H9 (cell line): ENCODE results near the gene MLANA. TPM values are rescaled to one million over a fixed set of nuclear protein-coding genes. Genes with fewer than 3 reads are reported as not detected.

Experiments
- DNase-seq: peaks from one replicate; pipeline ENCODE4 v3.0.0-alpha.2; 2017
- H2AFZ ChIP-seq: one replicate; pipeline ENCODE4 v1.6.1; 2013; ENCODE audit warnings: mild to moderate bottlenecking, low read length, control low read depth, moderate library complexity
- H2AK5ac ChIP-seq: 2 replicates; pipeline ENCODE4 v1.6.1; 2013; ENCODE audit warnings: low read length, control low read depth, mixed read lengths; ENCODE audit not compliant: insufficient read length
- H2BK120ac ChIP-seq: one replicate; pipeline ENCODE4 v1.6.1; 2013; ENCODE audit warnings: low read depth, mild to moderate bottlenecking, low read length, control low read depth, inconsistent platforms; ENCODE audit not compliant: poor library complexity, severe bottlenecking
- H2BK12ac ChIP-seq: 2 replicates; pipeline ENCODE4 v1.6.1; 2013; ENCODE audit warnings: low read length, control low read depth, mixed read lengths, low read depth; ENCODE audit not compliant: insufficient read length
- H2BK15ac ChIP-seq: 2 replicates; pipeline ENCODE4 v1.6.1; 2013; ENCODE audit warnings: low read depth, low read length, control low read depth
- H2BK20ac ChIP-seq: one replicate; pipeline ENCODE4 v1.6.1; 2013; ENCODE audit warnings: low read depth, mild to moderate bottlenecking, low read length, control low read depth, inconsistent platforms; ENCODE audit not compliant: poor library complexity, severe bottlenecking
- H2BK5ac ChIP-seq: 2 replicates; pipeline ENCODE4 v1.6.1; 2013; ENCODE audit warnings: low read length, control low read depth, mixed read lengths; ENCODE audit not compliant: insufficient read length
- H3K14ac ChIP-seq: 2 replicates; pipeline ENCODE4 v1.6.1; 2013; ENCODE audit warnings: low read length, control low read depth; ENCODE audit not compliant: insufficient read depth
- H3K18ac ChIP-seq: 2 replicates; pipeline ENCODE4 v1.6.1; 2013; ENCODE audit warnings: low read depth, mild to moderate bottlenecking, mixed read lengths, low read length, control low read depth; ENCODE audit not compliant: insufficient read length
- H3K23ac ChIP-seq: 2 replicates; pipeline ENCODE4 v1.6.1; 2013; ENCODE audit warnings: low read length, control low read depth, mixed read lengths, low read depth; ENCODE audit not compliant: insufficient read length
- H3K23me2 ChIP-seq: 2 replicates; pipeline ENCODE4 v1.6.1; 2013; ENCODE audit warnings: low read depth, mild to moderate bottlenecking, mixed read lengths, low read length, control low read depth; ENCODE audit not compliant: insufficient read length, poor library complexity, severe bottlenecking
- H3K27ac ChIP-seq: 2 replicates; pipeline ENCODE4 v1.5.1; 2013; ENCODE audit warnings: low read length, control low read depth, mixed read lengths, low read depth; ENCODE audit not compliant: insufficient read length
- H3K27me3 ChIP-seq: 2 replicates; pipeline ENCODE4 v1.6.1; 2013; ENCODE audit warnings: low read length, control low read depth, inconsistent platforms; ENCODE audit not compliant: insufficient read depth
- H3K4ac ChIP-seq: 2 replicates; pipeline ENCODE4 v1.6.1; 2013; ENCODE audit warnings: low read depth, mild to moderate bottlenecking, control low read depth, inconsistent platforms, low read length, moderate library complexity
- H3K4me1 ChIP-seq: 2 replicates; pipeline ENCODE4 v1.6.1; 2013; ENCODE audit warnings: low read length, control low read depth, inconsistent platforms; ENCODE audit not compliant: insufficient read depth
- H3K4me2 ChIP-seq: 2 replicates; pipeline ENCODE4 v1.6.1; 2013; ENCODE audit warnings: low read length, control low read depth, mixed read lengths; ENCODE audit not compliant: insufficient read length, insufficient read depth
- H3K56ac ChIP-seq: 2 replicates; pipeline ENCODE4 v1.6.1; 2013; ENCODE audit warnings: low read depth, mild to moderate bottlenecking, mixed read lengths, low read length, control low read depth; ENCODE audit not compliant: insufficient read length
- H3K79me1 ChIP-seq: 2 replicates; pipeline ENCODE4 v1.6.1; 2013; ENCODE audit warnings: low read depth, mild to moderate bottlenecking, moderate library complexity, low read length, control low read depth, inconsistent platforms; ENCODE audit not compliant: insufficient read depth, poor library complexity, severe bottlenecking
- H3K79me2 ChIP-seq: 2 replicates; pipeline ENCODE4 v1.6.1; 2013; ENCODE audit warnings: low read length, control low read depth, inconsistent platforms; ENCODE audit not compliant: insufficient read depth
- H3K9ac ChIP-seq: 2 replicates; pipeline ENCODE4 v1.6.1; 2013; ENCODE audit warnings: low read length, control low read depth, mixed read lengths; ENCODE audit not compliant: insufficient read length; ENCODE audit errors: extremely low read depth
- H3K9me3 ChIP-seq: one replicate; pipeline ENCODE4 v1.6.1; 2013; ENCODE audit warnings: low read depth, low read length, inconsistent platforms; ENCODE audit not compliant: control insufficient read depth
- H3T11ph ChIP-seq: one replicate; pipeline ENCODE4 v1.6.1; 2013; ENCODE audit warnings: mild to moderate bottlenecking, low read length, control low read depth, inconsistent platforms
- H4K20me1 ChIP-seq: one replicate; pipeline ENCODE4 v1.6.1; 2013; ENCODE audit not compliant: control insufficient read depth, insufficient read length, insufficient read depth
- H4K5ac ChIP-seq: 2 replicates; pipeline ENCODE4 v1.6.1; 2013; ENCODE audit warnings: low read depth, mild to moderate bottlenecking, mixed read lengths, low read length, control low read depth; ENCODE audit not compliant: insufficient read length
- H4K8ac ChIP-seq: replicated peaks from 2 replicates; pipeline ENCODE4 v1.6.1; 2013; ENCODE audit warnings: low read length, control low read depth, mixed read lengths, low read depth; ENCODE audit not compliant: insufficient read length
- H4K91ac ChIP-seq: 2 replicates; pipeline ENCODE4 v1.6.1; 2013; ENCODE audit warnings: low read depth, mild to moderate bottlenecking, moderate library complexity, mixed read lengths, low read length, control low read depth; ENCODE audit not compliant: insufficient read length
- H3K27ac Mint-ChIP-seq, 3 experiments: 2 replicates in 2 of 3; 3 replicates in 1 of 3; pipeline ENCODE4 v1.8.0; 2020 to 2021; ENCODE audit warnings: mixed read lengths in 3 of 3, mild to moderate bottlenecking in 1 of 3, moderate library complexity in 1 of 3
- H3K27me3 Mint-ChIP-seq: 2 replicates; pipeline ENCODE4 v1.8.0; 2021; ENCODE audit warnings: low read depth, mild to moderate bottlenecking, moderate library complexity, mixed read lengths
- H3K36me3 Mint-ChIP-seq, 3 experiments: 2 replicates in 2 of 3; 3 replicates in 1 of 3; pipeline ENCODE4 v1.8.0; 2020 to 2021; ENCODE audit warnings: low read depth in 3 of 3, mixed read lengths in 3 of 3; ENCODE audit not compliant: insufficient read depth in 1 of 3
- H3K4me1 Mint-ChIP-seq, 2 experiments: 2 replicates each; pipeline ENCODE4 v1.8.0; 2020; ENCODE audit warnings: mixed read lengths in 2 of 2
- H3K4me3 Mint-ChIP-seq, 2 experiments: 2 replicates in 1 of 2; 3 replicates in 1 of 2; pipeline ENCODE4 v1.8.0; 2020 to 2021; ENCODE audit warnings: mild to moderate bottlenecking in 2 of 2, mixed read lengths in 2 of 2, moderate library complexity in 1 of 2
- H3K9me3 Mint-ChIP-seq, 2 experiments: 2 replicates in 1 of 2; 3 replicates in 1 of 2; pipeline ENCODE4 v1.8.0; 2020; ENCODE audit warnings: mild to moderate bottlenecking in 2 of 2, mixed read lengths in 2 of 2, moderate library complexity in 1 of 2
- CTCF ChIP-seq: fragments of 200-600 bp; sonication (generic); conservative IDR thresholded peaks from 3 replicates; pipeline ENCODE4 v1.8.0; 2021; ENCODE audit warnings: antibody characterized with exemption, mild to moderate bottlenecking
- WGBS: extraction: QIAGEN DNeasy Blood & Tissue Kit; methylation state at CpG from one replicate; pipeline ENCODE4 v1.1.7; 2013; ENCODE audit warnings: missing lambda C conversion rate, low lambda C conversion rate, mixed read lengths; ENCODE audit not compliant: insufficient read length; ENCODE audit errors: extremely low coverage; 5-methylcytosine and 5-hydroxymethylcytosine counted together
- total RNA-seq: library from RNA; stranded (reverse); gene quantifications from 2 replicates; pipeline ENCODE4 v1.2.1, GENCODE V29; 2021

The MLANA gene
- total RNA-seq, 1 experiment from 2014 or later = not detected

- Mint-ChIP-seq H3K9me3 (peaks cover 7% of the 10 kb centered on the region in 2 experiments; a peak in 4 of 5 replicates), H3K4me3 (no peak overlapping the region), H3K4me1 (peaks cover 7 to 9% of the 10 kb centered on the region in 2 experiments; a peak in 3 of 4 replicates), H3K27ac (no peak overlapping the region), H3K36me3 (peaks cover 2 to 9% (median 3%) of the 10 kb centered on the region in 3 experiments; a peak in 5 of 7 replicates), H3K27me3 (no peaks in the 10 kb centered on the region)
- WGBS = no CpG with 5 or more reads among the region's 1 CpG
- no peak overlapping the region for H3K23ac ChIP-seq
- H4K5ac ChIP-seq = no peak overlapping the region
- H3K56ac ChIP-seq = no peak overlapping the region
- H3K23me2 ChIP-seq = no peaks in the 10 kb centered on the region
- no peak for TF ChIP-seq CTCF
- no peaks in the 10 kb centered on the region for H3K9me3 ChIP-seq
- H3K4me2 ChIP-seq = no peak overlapping the region
- H3K14ac ChIP-seq = no peak overlapping the region; the same call in 1 of the 2 replicates
- no peak overlapping the region for H2AFZ ChIP-seq
- no peak overlapping the region for H2BK5ac ChIP-seq
- H3K79me1 ChIP-seq = no peaks in the 10 kb centered on the region
- no peak for DNase-seq
- H3K4me1 ChIP-seq = 0 out of 2 replicates have a peak, but pooled peaks cover 2% of the 10 kb centered on the region
- no peaks in the 10 kb centered on the region for H3K27me3 ChIP-seq
- H3T11ph ChIP-seq = no peak overlapping the region
- no peaks in the 10 kb centered on the region for H4K20me1 ChIP-seq
- no peak overlapping the region for H2BK20ac ChIP-seq
- H3K18ac ChIP-seq = no peak overlapping the region
- H3K9ac ChIP-seq = no peak overlapping the region
- no peak overlapping the region for H3K27ac ChIP-seq
- no peaks in the 10 kb centered on the region for H3K79me2 ChIP-seq
- no peak overlapping the region for H2BK120ac ChIP-seq
- no peak overlapping the region for H2BK12ac ChIP-seq
- H4K8ac ChIP-seq = no peak overlapping the region
- H3K4ac ChIP-seq = no peak overlapping the region
- no peak overlapping the region for H2BK15ac ChIP-seq
- H2AK5ac ChIP-seq = no peak overlapping the region
- H4K91ac ChIP-seq = no peak overlapping the region
Measured at GRCh38 chr9:5846096-5846495, 44.6 kb upstream of the MLANA start.
